ENCODE measurements around the gene YY1AP1.

GRCh38 chr1:155651861-155652661 lies 36.5 kb downstream of the YY1AP1 start:
- TF ChIP-seq CTCF (IDR thresholded peaks at IDR 0.05; ENCODE audit: insufficient read depth, low read length) (no peak), POLR2AphosphoS5 (IDR thresholded peaks at IDR 0.05; ENCODE audit: low read depth) (no peak), GABPA (IDR thresholded peaks at IDR 0.05; ENCODE audit: low read depth) (no peak), SPI1 (IDR thresholded peaks at IDR 0.05; ENCODE audit: borderline replicate concordance, low read depth) (no peak)

All from HL-60 (cell line).